ENCODE results near the gene PYGB. TPM values are rescaled to one million over a fixed set of nuclear protein-coding genes. Genes with fewer than 3 reads are reported as not detected.

The PYGB gene
- total RNA-seq, 1 experiment from 2014 or later = 220 TPM

DNA sequence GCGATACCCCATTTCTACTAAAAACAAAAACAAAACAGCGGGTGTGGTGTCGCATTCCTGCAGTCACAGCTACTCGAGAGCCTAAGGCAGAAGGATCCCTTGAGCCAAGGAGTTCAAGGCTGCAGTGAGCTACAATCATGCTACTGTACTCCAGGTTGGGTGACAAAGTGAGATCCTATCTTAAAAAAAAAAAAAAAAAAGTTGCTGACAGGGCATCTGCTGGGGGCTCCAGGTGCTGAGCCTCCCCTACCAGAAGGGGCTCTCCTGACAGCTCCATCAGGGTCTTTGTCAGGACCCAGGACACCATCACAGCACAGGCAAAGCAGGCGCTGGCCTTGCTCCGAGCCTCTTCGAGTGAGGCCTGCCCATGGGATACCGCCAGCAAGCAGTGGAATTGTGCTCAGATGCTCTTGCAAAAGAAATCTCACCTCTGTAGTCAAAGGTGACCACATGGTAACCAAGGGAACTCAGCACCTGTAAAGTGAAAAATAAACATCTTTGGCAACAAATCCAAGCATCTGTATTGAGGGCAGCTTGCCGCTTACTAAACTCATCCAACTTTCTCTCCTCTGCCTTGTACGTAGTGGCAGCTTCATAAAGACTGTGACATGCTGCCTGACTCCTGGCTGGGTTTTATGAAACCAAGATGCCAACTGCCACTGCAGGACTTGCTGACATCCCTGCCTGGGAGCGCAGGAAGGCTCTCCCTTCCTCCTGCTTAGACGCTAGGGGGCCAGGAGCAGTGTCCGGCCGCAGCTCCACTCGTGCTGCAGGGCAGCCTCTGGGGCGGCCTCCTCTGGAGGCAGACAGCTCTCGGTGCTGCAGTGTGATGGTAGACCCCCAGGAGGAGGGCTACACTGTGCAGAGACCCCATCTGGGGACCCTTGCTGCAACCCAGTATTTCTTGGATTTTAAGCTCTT, 66.9 kb downstream of the PYGB start:
- no TSS peak for BruUV-seq (replicated peaks)
- POLR2A ChIA-PET = no interaction called here
- intact Hi-C loops (cut with micrococcal nuclease; ENCODE audit: unreplicated experiment) = loop anchor here (10.0 kb wide), 1 partner anchor 70 kb away; no protein-coding TSS in a partner anchor
- in situ Hi-C loops (cut with HindIII; ENCODE audit: low pct_unique_long_range_greater_than_20kb, low sequenced_read_pairs) = no loop called here
- TF ChIP-seq POLR2AphosphoS5 (IDR thresholded peaks at IDR 0.05; ENCODE audit: low read depth, low read length) = no peak
- no peak for TF ChIP-seq TCF7L2 (IDR thresholded peaks at IDR 0.05; ENCODE audit: low read depth, low read length)
- TF ChIP-seq, protein P1, sequence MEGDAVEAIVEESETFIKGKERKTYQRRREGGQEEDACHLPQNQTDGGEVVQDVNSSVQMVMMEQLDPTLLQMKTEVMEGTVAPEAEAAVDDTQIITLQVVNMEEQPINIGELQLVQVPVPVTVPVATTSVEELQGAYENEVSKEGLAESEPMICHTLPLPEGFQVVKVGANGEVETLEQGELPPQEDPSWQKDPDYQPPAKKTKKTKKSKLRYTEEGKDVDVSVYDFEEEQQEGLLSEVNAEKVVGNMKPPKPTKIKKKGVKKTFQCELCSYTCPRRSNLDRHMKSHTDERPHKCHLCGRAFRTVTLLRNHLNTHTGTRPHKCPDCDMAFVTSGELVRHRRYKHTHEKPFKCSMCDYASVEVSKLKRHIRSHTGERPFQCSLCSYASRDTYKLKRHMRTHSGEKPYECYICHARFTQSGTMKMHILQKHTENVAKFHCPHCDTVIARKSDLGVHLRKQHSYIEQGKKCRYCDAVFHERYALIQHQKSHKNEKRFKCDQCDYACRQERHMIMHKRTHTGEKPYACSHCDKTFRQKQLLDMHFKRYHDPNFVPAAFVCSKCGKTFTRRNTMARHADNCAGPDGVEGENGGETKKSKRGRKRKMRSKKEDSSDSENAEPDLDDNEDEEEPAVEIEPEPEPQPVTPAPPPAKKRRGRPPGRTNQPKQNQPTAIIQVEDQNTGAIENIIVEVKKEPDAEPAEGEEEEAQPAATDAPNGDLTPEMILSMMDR (IDR thresholded peaks at IDR 0.05) = no peak; the same call in 1 of the 2 replicates
- TF ChIP-seq, protein P2, sequence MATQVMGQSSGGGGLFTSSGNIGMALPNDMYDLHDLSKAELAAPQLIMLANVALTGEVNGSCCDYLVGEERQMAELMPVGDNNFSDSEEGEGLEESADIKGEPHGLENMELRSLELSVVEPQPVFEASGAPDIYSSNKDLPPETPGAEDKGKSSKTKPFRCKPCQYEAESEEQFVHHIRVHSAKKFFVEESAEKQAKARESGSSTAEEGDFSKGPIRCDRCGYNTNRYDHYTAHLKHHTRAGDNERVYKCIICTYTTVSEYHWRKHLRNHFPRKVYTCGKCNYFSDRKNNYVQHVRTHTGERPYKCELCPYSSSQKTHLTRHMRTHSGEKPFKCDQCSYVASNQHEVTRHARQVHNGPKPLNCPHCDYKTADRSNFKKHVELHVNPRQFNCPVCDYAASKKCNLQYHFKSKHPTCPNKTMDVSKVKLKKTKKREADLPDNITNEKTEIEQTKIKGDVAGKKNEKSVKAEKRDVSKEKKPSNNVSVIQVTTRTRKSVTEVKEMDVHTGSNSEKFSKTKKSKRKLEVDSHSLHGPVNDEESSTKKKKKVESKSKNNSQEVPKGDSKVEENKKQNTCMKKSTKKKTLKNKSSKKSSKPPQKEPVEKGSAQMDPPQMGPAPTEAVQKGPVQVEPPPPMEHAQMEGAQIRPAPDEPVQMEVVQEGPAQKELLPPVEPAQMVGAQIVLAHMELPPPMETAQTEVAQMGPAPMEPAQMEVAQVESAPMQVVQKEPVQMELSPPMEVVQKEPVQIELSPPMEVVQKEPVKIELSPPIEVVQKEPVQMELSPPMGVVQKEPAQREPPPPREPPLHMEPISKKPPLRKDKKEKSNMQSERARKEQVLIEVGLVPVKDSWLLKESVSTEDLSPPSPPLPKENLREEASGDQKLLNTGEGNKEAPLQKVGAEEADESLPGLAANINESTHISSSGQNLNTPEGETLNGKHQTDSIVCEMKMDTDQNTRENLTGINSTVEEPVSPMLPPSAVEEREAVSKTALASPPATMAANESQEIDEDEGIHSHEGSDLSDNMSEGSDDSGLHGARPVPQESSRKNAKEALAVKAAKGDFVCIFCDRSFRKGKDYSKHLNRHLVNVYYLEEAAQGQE (IDR thresholded peaks at IDR 0.05; ENCODE audit: insufficient read depth in 1 of 2, low read depth in 2 of 2, low read length in 1 of 2) = no peak
- no peak for TF ChIP-seq SIN3A (IDR thresholded peaks at IDR 0.05; ENCODE audit: borderline replicate concordance, insufficient read depth, low read depth, low read length)
- no peaks in the 10 kb centered on the region for H3K27me3 ChIP-seq (ENCODE audit: control insufficient read depth, insufficient read depth, low read length)
- no peak for DNase-seq (ENCODE audit: low read depth, low spot score)
- no peaks in the 10 kb centered on the region for H3K36me3 ChIP-seq (ENCODE audit: control insufficient read depth, insufficient read depth, low read length)
- CTCF ChIA-PET = interaction anchor here (0.6 to 2.0 kb wide), 7 partner anchors 11 to 111 kb away, joined by 3 to 15 read pairs (median 4); no protein-coding TSS in a partner anchor
- no peak overlapping the region for H3K4me3 ChIP-seq (ENCODE audit: low read depth in 2 of 2, low read length in 2 of 2)
- no peaks in the 10 kb centered on the region for H3K9me3 ChIP-seq (ENCODE audit: control insufficient read depth, insufficient read depth, low read depth, low read length)
- peak; percentile 63 for ATAC-seq
- peak overlapping the region; percentile 75 for H3K27ac ChIP-seq (ENCODE audit: low read length)
- H3K4me1 ChIP-seq (ENCODE audit: control insufficient read depth, insufficient read depth, low read length) = peaks cover 46% of the 10 kb centered on the region

DNA sequence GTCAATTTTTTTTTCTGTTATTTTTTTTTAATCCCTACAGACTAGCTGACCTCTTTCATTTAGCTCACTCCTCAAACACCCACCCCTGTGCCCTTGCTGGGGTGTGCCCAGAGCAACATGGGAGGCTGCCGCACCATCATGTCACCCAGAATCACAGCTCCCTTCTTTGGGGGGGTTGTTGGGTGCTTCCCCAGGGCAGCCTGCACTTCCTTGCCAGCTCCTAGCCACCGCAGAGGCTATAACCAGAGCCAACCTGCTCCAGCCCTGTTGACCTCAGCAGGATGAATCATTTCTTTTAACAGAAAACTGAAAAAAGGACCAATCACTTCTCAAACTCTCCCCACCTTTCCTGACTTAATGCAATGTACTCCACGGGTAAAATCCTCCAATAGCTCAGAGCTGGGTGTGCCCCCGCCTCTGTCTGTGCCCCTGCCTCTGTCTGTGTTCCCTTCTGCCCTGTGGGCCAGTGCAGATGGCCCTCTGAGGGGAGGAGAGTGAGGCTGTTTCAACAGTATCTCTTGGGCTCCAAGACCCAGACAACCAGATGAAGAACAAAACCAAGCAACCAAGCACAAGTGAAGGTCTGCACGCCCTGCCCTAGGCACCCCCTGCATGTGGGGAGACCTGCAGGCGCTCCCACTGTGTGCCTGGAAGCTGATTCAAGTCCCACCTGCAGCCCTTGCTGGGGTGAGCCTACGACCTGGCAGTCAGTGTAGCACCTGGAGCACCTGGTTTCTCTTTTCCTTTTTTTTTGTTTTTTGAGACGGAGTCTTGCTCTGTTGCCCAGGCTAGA, 67.7 kb downstream of the PYGB start:
- TF ChIP-seq TCF7L2 (IDR thresholded peaks at IDR 0.05; ENCODE audit: low read depth, low read length) = no peak
- TF ChIP-seq, protein P2 (IDR thresholded peaks at IDR 0.05; ENCODE audit: insufficient read depth in 1 of 2, low read depth in 2 of 2, low read length in 1 of 2) = no peak
- TF ChIP-seq, protein P1 (IDR thresholded peaks at IDR 0.05) = no peak
- TF ChIP-seq SIN3A (IDR thresholded peaks at IDR 0.05; ENCODE audit: borderline replicate concordance, insufficient read depth, low read depth, low read length) = no peak
- intact Hi-C loops (cut with micrococcal nuclease; ENCODE audit: unreplicated experiment) = loop anchor here (10.0 kb wide), 1 partner anchor 69 kb away; no protein-coding TSS in a partner anchor
- H3K4me3 ChIP-seq (ENCODE audit: low read depth in 2 of 2, low read length in 2 of 2) = no peak overlapping the region
- BruUV-seq (replicated peaks) = no TSS peak
- H3K4me1 ChIP-seq (ENCODE audit: control insufficient read depth, insufficient read depth, low read length) = peaks cover 37% of the 10 kb centered on the region
- ChIA-PET CTCF (interaction anchor here (0.6 to 2.0 kb wide), 5 partner anchors 10 to 83 kb away, joined by 3 to 15 read pairs (median 4); no protein-coding TSS in a partner anchor), POLR2A (interaction anchor here (0.6 kb wide), 1 partner anchor 75 kb away, joined by 8 read pairs; no protein-coding TSS in a partner anchor)
- H3K27me3 ChIP-seq (ENCODE audit: control insufficient read depth, insufficient read depth, low read length) = no peaks in the 10 kb centered on the region
- peak overlapping the region; percentile 75 for H3K27ac ChIP-seq (ENCODE audit: low read length)
- in situ Hi-C loops (cut with HindIII; ENCODE audit: low pct_unique_long_range_greater_than_20kb, low sequenced_read_pairs) = no loop called here
- ATAC-seq (peak; percentile 71), DNase-seq (ENCODE audit: low read depth, low spot score) (no peak)
- H3K36me3 ChIP-seq (ENCODE audit: control insufficient read depth, insufficient read depth, low read length) = no peaks in the 10 kb centered on the region
- H3K9me3 ChIP-seq (ENCODE audit: control insufficient read depth, insufficient read depth, low read depth, low read length) = no peaks in the 10 kb centered on the region

Data from Panc1 (cell line).